CD14-positive monocyte (primary cell): ENCODE measurements around the gene BAAT. TPM values are rescaled to one million over a fixed set of nuclear protein-coding genes. Genes with fewer than 3 reads are reported as not detected.

Experiments used
- DNase-seq, 3 donors: peaks; one replicate each; pipeline ENCODE4 v3.0.0-alpha.2; 2011 to 2022
- H2AFZ ChIP-seq: 2 replicates; pipeline ENCODE4 v1.6.0; 2012; ENCODE audit warnings: mild to moderate bottlenecking, low read depth, low read length, inconsistent platforms; ENCODE audit not compliant: insufficient read depth, poor library complexity, severe bottlenecking
- H3K27ac ChIP-seq, 2 donors: 1 replicate in 1 of 2; 2 replicates in 1 of 2; pipeline ENCODE4 v1.5.1; 2012 to 2013; ENCODE audit warnings: low read length in 2 of 2, control low read depth in 1 of 2, inconsistent platforms in 1 of 2, low read depth in 1 of 2, mild to moderate bottlenecking in 1 of 2
- H3K27me3 ChIP-seq, 2 donors: one replicate each; pipeline versions ENCODE4 v1.6.0 to v1.6.1; 2011 to 2013; ENCODE audit warnings: low read length in 2 of 2; ENCODE audit not compliant: control insufficient read depth in 2 of 2, insufficient read depth in 2 of 2
- H3K36me3 ChIP-seq, 2 donors: replicated peaks in 1 of 2; 1 replicate in 1 of 2; 2 replicates in 1 of 2; pipeline versions ENCODE4 v1.5.1 to v1.6.1; 2012 to 2013; ENCODE audit warnings: low read length in 2 of 2, control low read depth in 1 of 2, inconsistent platforms in 1 of 2, mild to moderate bottlenecking in 1 of 2; ENCODE audit not compliant: insufficient read depth in 2 of 2, control insufficient read depth in 1 of 2
- H3K4me1 ChIP-seq, 2 donors: 1 replicate in 1 of 2; 2 replicates in 1 of 2; pipeline versions ENCODE4 v1.5.1 to v1.6.1; 2012 to 2013; ENCODE audit warnings: low read length in 2 of 2, control low read depth in 1 of 2, inconsistent platforms in 1 of 2, mild to moderate bottlenecking in 1 of 2, moderate library complexity in 1 of 2; ENCODE audit not compliant: insufficient read depth in 2 of 2, control insufficient read depth in 1 of 2
- H3K4me2 ChIP-seq: replicated peaks from 2 replicates; pipeline ENCODE3; 2012; ENCODE audit warnings: low read length, moderate library complexity, mild to moderate bottlenecking; ENCODE audit not compliant: poor library complexity, severe bottlenecking; ENCODE audit errors: extremely low read depth
- H3K4me3 ChIP-seq, 3 experiments: fragments of 200-600 bp in 1 of 3; sonication (generic) in 1 of 3; replicated peaks in 1 of 3; 1 replicate in 2 of 3; 2 replicates in 1 of 3; pipeline ENCODE4 v1.5.1; 2011 to 2013; ENCODE audit warnings: low read length in 3 of 3, mild to moderate bottlenecking in 3 of 3, control low read depth in 2 of 3, low read depth in 2 of 3, inconsistent platforms in 1 of 3, moderate library complexity in 1 of 3
- H3K79me2 ChIP-seq: 2 replicates; pipeline ENCODE4 v1.6.0; 2012; ENCODE audit warnings: mild to moderate bottlenecking, control low read depth, inconsistent platforms, low read length, moderate library complexity; ENCODE audit not compliant: insufficient read depth
- H3K9ac ChIP-seq: 2 replicates; pipeline ENCODE4 v1.6.0; 2017; ENCODE audit warnings: low read length, mild to moderate bottlenecking; ENCODE audit not compliant: insufficient read depth, poor library complexity, severe bottlenecking
- H3K9me3 ChIP-seq, 2 donors: replicated peaks in 1 of 2; 1 replicate in 1 of 2; 2 replicates in 1 of 2; pipeline versions ENCODE4 v1.5.1 to v1.6.1; 2012 to 2013; ENCODE audit warnings: low read length in 2 of 2, control low read depth in 1 of 2; ENCODE audit not compliant: control insufficient read depth in 1 of 2, insufficient read depth in 1 of 2
- H4K20me1 ChIP-seq: 2 replicates; pipeline ENCODE4 v1.6.0; 2012; ENCODE audit warnings: mild to moderate bottlenecking, low read length, control low read depth, moderate library complexity; ENCODE audit not compliant: insufficient read depth
- H3K27ac Mint-ChIP-seq, 7 donors: one replicate each; pipeline ENCODE4 v1.8.0; 2020; ENCODE audit warnings: mild to moderate bottlenecking in 7 of 7, mixed read lengths in 7 of 7, moderate library complexity in 6 of 7, inconsistent platforms in 2 of 7
- H3K27me3 Mint-ChIP-seq, 3 donors: one replicate each; pipeline ENCODE4 v1.8.0; 2021 to 2022; ENCODE audit warnings: low read depth in 3 of 3, mild to moderate bottlenecking in 3 of 3, mixed read lengths in 3 of 3, moderate library complexity in 3 of 3, inconsistent platforms in 1 of 3
- H3K36me3 Mint-ChIP-seq, 2 donors: one replicate each; pipeline ENCODE4 v1.8.0; 2020; ENCODE audit warnings: mixed read lengths in 2 of 2, inconsistent platforms in 1 of 2, mild to moderate bottlenecking in 1 of 2
- H3K4me1 Mint-ChIP-seq: one replicate; pipeline ENCODE4 v1.8.0; 2020; ENCODE audit warnings: mild to moderate bottlenecking, mixed read lengths
- H3K4me3 Mint-ChIP-seq, 2 donors: one replicate each; pipeline ENCODE4 v1.8.0; 2020; ENCODE audit warnings: mild to moderate bottlenecking in 2 of 2, mixed read lengths in 2 of 2, moderate library complexity in 1 of 2
- H3K9me3 Mint-ChIP-seq, 7 donors: one replicate each; pipeline ENCODE4 v1.8.0; 2020 to 2022; ENCODE audit warnings: mixed read lengths in 7 of 7, mild to moderate bottlenecking in 6 of 7, moderate library complexity in 6 of 7, inconsistent platforms in 2 of 7
- CTCF ChIP-seq: fragments of 200-600 bp; IDR thresholded peaks from one replicate; pipeline ENCODE4 v1.8.0; 2022; ENCODE audit warnings: antibody characterized with exemption, mild to moderate bottlenecking
- WGBS: methylation state at CpG from one replicate; pipeline ENCODE4 v1.1.5; 2013; ENCODE audit warnings: missing lambda C conversion rate; ENCODE audit not compliant: insufficient coverage; 5-methylcytosine and 5-hydroxymethylcytosine counted together
- intact Hi-C, 2 donors: fragments of 100-400 bp; cut with micrococcal nuclease; formaldehyde crosslinking; loops; one replicate each; pipeline versions ENCODE4 v1.15.0 to v1.15.1; 2023
- polyA plus RNA-seq, 3 donors: library from polyadenylated mRNA; depleted of rRNA in 1 of 3; unstranded in 2 of 3; stranded (reverse) in 1 of 3; fragments of 300-500 nt in 2 of 3; fragments of >200 nt in 1 of 3; fragmentation: Illumina TruSeq in 2 of 3; gene quantifications; 1 replicate in 2 of 3; 2 replicates in 1 of 3; pipeline ENCODE4 v1.2.3, GENCODE V29; 2012 to 2021

BAAT gene
- polyA plus RNA-seq, 3 donors = not detected

GRCh38 chr9:101400120-101400519 is 15.3 kb upstream of the BAAT start:
- Histone ChIP-seq H3K4me1 (peaks cover 21 to 34% of the 10 kb centered on the region in 2 donors), H3K79me2 (peaks cover 71% of the 10 kb centered on the region), H4K20me1 (no peaks in the 10 kb centered on the region), H3K9me3 (peaks cover 0 to 24% of the 10 kb centered on the region in 2 donors), H3K4me3 (peak overlapping the region in 1 of 3 experiments; percentile 91), H3K36me3 (peaks cover 45 to 49% of the 10 kb centered on the region in 2 donors), H3K9ac (no peak overlapping the region), H3K27ac (peak overlapping the region in 1 of 2 donors; percentile 98), H2AFZ (no peak overlapping the region), H3K27me3 (no peaks in the 10 kb centered on the region), H3K4me2 (peak overlapping the region; percentile 69)
- Mint-ChIP-seq H3K4me3 (peak overlapping the region; percentile 28 to 99), H3K4me1 (peaks cover 32% of the 10 kb centered on the region), H3K9me3 (peaks cover 12 to 30% (median 19%) of the 10 kb centered on the region in 7 donors), H3K36me3 (peaks cover 56 to 62% of the 10 kb centered on the region in 2 donors), H3K27ac (peak overlapping the region; percentile 49 to 97 (median 86)), H3K27me3 (no peaks in the 10 kb centered on the region)
- no peak for DNase-seq
- no peak for TF ChIP-seq CTCF
- intact Hi-C loops = no loop called here
- 45% methylated on average over 4 of the region's 5 CpGs for WGBS

GRCh38 chr9:101399643-101399970 is 14.8 kb upstream of the BAAT start:
- peaks cover 39 to 46% of the 10 kb centered on the region in 2 donors for H3K36me3 ChIP-seq
- H3K4me2 ChIP-seq = peak overlapping the region; percentile 69
- intact Hi-C loops = loop anchor here (5.0 to 10.0 kb wide), 3 partner anchors 133 to 1305 kb away; partner anchors contain the start of genes ERP44 (in 1 of the 2), INVS (in 1 of the 2) and RNF20 (in 1 of the 2)
- 0% methylated on average over 2 of the region's 2 CpGs for WGBS
- peak overlapping the region; percentile 90 for H3K9ac ChIP-seq
- H2AFZ ChIP-seq = peak overlapping the region; percentile 82
- Mint-ChIP-seq H3K27me3 (no peaks in the 10 kb centered on the region), H3K4me1 (peaks cover 33% of the 10 kb centered on the region), H3K9me3 (peaks cover 10 to 27% (median 14%) of the 10 kb centered on the region in 7 donors), H3K4me3 (peak overlapping the region; percentile 90 to 99), H3K36me3 (peaks cover 54 to 60% of the 10 kb centered on the region in 2 donors), H3K27ac (peak overlapping the region; percentile 96 to 100 (median 99))
- H3K9me3 ChIP-seq = peaks cover 0 to 18% of the 10 kb centered on the region in 2 donors
- no peaks in the 10 kb centered on the region for H4K20me1 ChIP-seq
- H3K27me3 ChIP-seq = no peaks in the 10 kb centered on the region
- TF ChIP-seq CTCF = no peak
- H3K27ac ChIP-seq = peak overlapping the region in 1 of 2 donors; percentile 98
- peak; percentile 16 to 43 (median 38) for DNase-seq
- peak overlapping the region; percentile 75 to 91 (median 87) for H3K4me3 ChIP-seq
- H3K79me2 ChIP-seq = peaks cover 76% of the 10 kb centered on the region
- H3K4me1 ChIP-seq = peaks cover 21 to 34% of the 10 kb centered on the region in 2 donors
